Neural cell (in vitro differentiated cells): Measurements from ENCODE around the gene RPSA.

Experiments
- CTCF ChIP-seq: fragments of 450-650 bp; IDR thresholded peaks from 2 replicates; pipeline ENCODE4 v1.5.1; 2014; ENCODE audit warnings: antibody characterized with exemption, mild to moderate bottlenecking, moderate library complexity; ENCODE audit not compliant: poor library complexity, severe bottlenecking
- EP300 ChIP-seq: fragments of 450-650 bp; conservative IDR thresholded peaks from 2 replicates; pipeline ENCODE4 v1.6.1; 2014; ENCODE audit warnings: antibody characterized with exemption, mild to moderate bottlenecking, moderate library complexity; ENCODE audit not compliant: poor library complexity, severe bottlenecking
- EZH2 ChIP-seq: fragments of 200-600, 300-800 bp; shearing (Covaris generic), sonication (generic); IDR thresholded peaks from 2 replicates; pipeline ENCODE4 v1.6.1; 2014; ENCODE audit warnings: antibody characterized with exemption, low read length, borderline replicate concordance, mild to moderate bottlenecking; ENCODE audit not compliant: insufficient read depth, poor library complexity, severe bottlenecking
- MXI1 ChIP-seq: fragments of 450-650 bp; conservative IDR thresholded peaks from 2 replicates; pipeline ENCODE4 v1.6.1; 2014; ENCODE audit warnings: antibody characterized with exemption, mild to moderate bottlenecking; ENCODE audit not compliant: poor library complexity, severe bottlenecking
- POLR2AphosphoS5 ChIP-seq: IDR thresholded peaks from 2 replicates; pipeline ENCODE4 v1.6.1; 2012
- RAD21 ChIP-seq: fragments of 450-650 bp; conservative IDR thresholded peaks from 2 replicates; pipeline ENCODE4 v1.6.1; 2014; ENCODE audit warnings: antibody characterized with exemption, mild to moderate bottlenecking, moderate library complexity
- REST ChIP-seq: IDR thresholded peaks from 2 replicates; pipeline ENCODE4 v1.6.1; 2012; ENCODE audit warnings: borderline replicate concordance
- SMC3 ChIP-seq: fragments of 450-650 bp; conservative IDR thresholded peaks from 2 replicates; pipeline ENCODE4 v1.6.1; 2014; ENCODE audit warnings: antibody characterized with exemption, mild to moderate bottlenecking, moderate library complexity; ENCODE audit not compliant: poor library complexity
- TAF1 ChIP-seq: IDR thresholded peaks from 2 replicates; pipeline ENCODE4 v1.6.1; 2012; ENCODE audit warnings: low read depth

GRCh38 chr3:39448506-39449233 is 42.1 kb downstream of the RPSA start:
- TF ChIP-seq CTCF (no peak), REST (no peak), EZH2 (no peak), EP300 (no peak), SMC3 (no peak), RAD21 (no peak), TAF1 (no peak), POLR2AphosphoS5 (no peak), MXI1 (no peak)
